Nucleus accumbens (tissue), 56 donors: ENCODE data around the gene SSH2.
A peak's percentile ranks its signal among the peaks of the same experiment; 100 is the strongest.
"Not testable (repeated sequence)": the region's sequence is repeated elsewhere in the genome, so short reads cannot be mapped to it uniquely, and the experiment has no call there.

ENCODE experiments used
- DNase-seq, 56 donors: peaks; one replicate each; lab custom pipeline; 2025; lab: John Stamatoyannopoulos, UW

The SSH2 gene

DNA sequence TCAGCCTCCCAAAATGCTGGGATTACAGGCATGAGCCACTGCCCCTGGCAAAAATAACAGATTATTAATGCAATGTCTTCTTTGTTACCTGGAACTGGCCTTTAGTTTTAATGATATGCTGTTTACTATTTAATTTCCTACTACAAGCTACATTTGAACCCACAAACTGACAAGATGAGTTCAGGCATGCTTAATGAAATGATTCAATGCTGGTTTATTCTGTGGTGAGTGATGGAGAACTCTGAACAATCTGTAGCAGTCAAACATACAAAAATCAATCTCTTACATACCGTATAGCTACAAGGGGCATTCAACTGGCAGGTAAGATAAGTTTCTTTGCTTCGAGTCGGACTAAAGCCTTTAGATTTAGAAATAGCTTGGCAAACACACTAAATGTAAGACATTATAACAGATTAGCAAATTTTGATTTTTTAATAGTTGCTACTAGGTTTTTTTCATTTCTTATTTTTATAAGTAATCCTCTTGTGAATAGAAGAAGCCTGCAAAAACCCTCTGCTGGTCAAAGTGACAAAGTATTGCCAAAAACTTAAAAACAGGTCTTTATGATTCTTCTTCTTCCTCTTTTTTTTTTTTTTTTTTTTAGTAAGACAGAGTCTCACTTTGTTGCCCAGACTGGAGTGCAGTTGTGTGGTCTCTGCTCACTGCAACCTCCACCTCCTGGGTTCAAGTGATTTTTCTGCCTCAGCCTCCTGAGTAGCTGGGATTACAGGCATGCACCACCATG lies 138.5 kb downstream of the SSH2 start:
- no peak for DNase-seq

DNA sequence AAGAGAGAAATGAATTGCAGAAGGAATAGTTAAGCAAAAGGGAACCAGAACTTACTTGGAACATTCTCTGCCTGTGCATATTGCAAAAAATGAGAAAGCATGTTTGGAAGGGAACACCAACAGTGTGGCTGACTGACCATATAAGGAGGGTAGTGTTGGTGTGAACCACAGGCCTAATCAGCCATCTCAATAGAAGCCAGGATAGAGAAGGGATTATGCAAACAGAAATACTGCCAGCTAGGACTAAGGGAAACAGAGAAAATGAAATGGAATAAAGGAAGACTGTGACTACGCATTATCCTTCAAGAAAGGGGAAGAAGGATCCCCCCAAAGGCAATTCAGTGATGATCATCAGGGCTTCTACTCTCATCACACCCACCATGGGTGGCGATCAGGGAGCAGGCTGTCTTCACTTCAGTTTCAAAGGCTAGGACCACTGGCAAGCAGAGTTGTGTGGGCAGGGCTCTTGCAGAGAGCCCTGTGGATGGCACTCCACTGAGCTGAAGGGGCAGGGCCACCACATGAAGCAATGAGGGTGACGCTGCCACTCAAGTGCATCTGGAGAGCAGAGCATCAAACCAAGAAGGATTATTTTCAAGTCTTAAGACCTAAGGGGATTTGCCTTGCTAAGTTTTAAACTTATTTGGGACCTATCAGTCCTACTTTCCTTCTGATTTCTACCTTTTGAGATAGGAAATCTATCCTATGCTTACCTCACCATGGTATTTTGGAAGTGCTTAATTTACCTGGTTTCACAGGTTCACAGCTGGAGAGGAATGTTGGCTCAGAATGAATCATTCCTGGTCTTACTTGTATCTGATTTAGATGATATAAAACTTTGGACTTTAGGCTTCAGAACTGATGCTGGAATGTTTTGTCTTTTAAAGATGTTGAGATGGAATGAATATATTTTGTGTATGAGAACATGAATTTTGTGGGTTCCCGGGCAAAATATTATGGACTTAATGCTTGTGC lies 140.5 kb downstream of the SSH2 start:
- no peak for DNase-seq

DNA sequence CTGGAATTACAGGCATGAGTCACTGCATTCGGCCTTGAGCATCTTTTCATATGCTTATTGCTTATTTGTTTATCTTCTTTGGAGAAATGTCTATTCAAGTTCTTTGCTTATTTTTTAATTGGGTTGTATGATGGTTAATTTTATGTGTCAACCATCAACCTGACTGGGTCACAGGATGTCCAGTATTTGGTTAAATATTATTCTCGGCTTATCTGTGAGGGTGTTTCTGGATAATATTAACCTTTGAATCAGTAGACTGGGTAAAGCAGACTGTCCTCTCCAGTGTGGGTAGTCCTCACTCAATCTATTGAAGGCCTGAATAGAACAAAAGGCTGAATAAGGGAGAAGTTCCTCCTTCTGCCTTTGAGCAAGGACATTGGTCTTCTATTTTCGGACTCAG lies 142.0 kb downstream of the SSH2 start:
- no peak for DNase-seq

DNA sequence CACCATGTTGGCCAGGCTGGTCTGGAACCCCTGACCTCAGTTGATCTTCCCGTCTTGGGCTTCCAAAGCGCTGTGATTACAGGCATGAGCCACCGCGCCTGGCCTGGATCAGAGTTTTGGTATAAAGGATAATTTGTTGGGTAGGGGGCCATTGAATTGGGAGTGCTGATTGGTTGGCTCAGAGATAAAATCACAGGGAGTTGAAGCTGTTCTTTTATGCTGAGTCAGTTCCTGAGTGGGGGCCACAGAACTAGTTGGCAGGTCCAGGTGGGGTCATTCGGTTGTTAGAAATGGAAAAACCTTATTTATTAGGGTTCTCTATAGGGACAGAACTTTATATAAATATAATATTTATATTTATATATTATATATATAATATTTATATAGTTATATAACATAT lies 147.1 kb downstream of the SSH2 start:
- DNase-seq = no peak

DNA sequence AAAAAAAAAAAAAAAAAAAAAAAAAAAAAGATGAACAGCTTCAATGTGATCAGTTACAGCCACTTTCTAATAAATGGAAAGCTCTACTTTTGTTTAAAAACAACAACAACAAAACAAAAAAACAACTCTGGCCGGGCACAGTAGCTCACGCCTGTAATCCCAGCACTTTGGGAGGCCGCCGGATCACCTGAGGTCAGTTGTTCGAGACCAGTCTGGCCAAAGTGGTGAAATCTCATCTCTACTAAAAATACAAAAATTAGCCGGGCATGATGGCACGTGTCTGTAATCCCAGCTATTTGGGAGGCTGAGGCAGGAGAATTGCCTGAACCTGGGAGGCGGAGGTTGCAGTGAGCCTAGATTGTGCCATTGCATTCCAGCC lies 150.2 kb downstream of the SSH2 start:
- not testable (repeated sequence) for DNase-seq

DNA sequence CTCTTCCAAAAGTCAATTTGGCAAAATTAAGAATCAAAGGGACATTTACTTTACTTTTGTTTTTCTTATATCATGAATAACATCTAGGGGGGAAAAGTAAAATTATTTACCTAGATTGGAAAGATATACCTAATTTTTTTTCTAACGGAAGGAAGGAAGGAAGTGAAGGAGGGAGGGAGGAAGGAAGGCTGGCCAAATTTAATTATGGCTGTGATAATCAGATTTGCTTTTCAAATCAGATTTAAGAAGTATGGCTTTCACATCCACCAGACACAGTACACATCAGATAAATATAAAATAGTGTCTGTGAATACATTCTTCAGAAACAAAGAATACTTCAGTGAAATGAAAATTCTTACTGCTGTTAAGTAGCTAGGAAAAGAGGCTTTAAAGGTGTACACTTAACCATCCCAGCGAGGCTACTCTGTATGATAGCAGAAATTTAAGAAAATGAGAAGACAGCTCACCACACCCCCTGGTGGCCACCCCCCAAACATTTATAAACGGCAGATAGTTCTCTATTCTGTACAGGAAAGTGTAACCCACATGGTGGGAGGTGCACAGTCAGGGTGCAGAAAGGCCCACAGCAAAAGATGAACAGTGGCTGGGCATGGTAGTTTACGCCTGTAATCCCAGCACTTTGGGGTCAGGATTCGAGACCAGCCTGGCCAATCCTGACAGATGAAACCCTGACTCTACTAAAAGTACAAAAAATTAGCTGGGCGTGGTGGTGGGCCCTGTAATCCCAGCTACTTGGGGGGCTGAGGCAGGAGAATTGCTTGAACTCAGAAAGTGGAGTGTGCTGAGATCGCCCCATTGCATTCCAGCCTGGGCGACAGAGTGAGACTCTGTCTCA lies 150.8 kb downstream of the SSH2 start:
- DNase-seq = peak in 50 of 56 donors; percentile 2 to 84 (median 50)

DNA sequence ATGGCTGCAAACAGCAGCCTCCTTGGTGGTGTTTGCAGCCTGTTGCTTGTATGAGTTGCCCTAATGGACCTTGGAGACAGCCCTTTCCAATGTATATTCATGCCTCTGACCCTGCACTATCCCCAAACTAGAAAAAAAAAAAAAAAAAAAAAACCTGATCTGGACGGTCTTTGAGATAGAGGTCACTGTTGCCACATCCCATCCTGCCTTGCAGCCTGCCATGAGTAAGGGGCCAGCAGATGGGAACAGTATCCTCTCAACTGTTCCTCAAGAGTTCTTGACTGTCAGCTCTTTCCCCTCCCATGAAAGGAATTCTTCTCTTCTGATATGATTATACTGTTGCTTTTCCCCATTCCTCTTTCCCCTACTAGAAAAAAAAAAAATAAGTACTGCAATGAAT lies 152.4 kb downstream of the SSH2 start:
- no peak for DNase-seq

DNA sequence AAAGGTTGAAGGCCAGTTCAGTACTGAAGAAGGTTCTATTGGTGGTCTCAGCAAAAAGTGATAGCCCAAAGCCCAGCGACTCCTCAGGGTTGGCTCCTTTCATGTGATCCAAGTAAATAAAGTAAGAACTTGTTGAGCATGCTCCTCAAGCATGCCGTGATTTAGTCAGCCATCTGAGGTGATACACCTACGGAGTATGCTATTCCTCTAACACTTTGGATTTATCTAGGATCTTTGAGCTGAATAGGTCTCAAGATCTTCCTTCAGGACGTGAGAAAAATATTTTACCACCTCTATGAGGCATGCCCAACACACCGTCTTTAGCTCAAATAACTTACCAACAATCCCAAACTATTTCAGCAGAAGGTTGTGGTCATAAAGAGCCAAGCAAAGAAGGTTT lies 154.0 kb downstream of the SSH2 start:
- no peak for DNase-seq

DNA sequence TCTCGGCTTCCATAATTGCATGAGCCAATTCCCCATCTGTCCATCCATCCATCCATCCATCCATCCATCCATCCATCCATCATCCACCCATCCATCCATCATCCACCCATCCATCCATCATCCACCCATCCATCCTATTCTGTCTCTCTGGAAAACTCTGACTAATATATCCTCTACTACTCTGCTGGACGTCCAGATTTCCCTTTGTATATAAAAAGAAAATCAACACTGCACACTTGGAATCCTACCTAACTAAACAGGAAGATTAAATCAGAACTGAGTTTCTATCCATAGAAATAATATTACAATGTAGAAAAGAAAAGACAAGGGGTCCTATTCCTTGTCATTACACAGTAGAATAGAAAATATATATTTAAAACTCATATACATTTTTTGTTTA lies 157.0 kb downstream of the SSH2 start:
- no peak for DNase-seq

DNA sequence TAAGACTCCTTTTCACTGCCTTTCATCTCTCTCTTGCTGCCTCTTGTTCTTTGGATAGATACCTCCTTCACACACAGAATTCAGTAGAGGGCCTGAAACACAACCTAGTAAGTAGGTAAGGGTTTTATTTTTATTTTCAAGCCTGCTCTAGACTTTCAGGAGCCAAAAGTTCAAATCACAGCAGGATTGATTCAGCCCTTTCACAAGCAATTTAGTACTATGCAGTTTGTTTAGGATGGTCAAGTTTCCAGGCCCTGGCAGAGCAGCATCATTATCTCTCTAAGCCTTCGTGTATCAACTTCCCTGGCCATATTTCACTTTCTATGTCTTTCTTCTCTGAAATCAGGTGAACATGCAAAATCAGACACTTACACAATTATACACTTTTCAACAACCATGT lies 158.5 kb downstream of the SSH2 start:
- DNase-seq = no peak

DNA sequence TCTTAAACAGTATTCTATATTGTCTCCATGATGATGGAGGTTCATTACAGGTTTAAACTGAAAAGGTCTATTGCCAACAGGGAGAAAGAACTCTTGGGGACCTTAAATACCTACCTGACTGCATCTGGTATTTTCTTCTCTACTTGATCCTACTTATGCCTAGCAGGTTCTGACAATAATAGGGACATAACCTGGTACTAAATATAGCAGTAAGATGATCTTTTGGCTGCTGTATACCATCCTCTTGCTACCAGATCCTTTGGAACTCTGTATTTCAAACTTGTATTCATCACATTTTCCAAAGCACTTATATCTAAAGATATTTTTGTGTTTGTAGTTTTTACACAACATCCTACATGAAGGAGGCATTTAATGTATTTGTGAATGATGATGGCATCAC lies 160.8 kb downstream of the SSH2 start:
- no peak for DNase-seq

DNA sequence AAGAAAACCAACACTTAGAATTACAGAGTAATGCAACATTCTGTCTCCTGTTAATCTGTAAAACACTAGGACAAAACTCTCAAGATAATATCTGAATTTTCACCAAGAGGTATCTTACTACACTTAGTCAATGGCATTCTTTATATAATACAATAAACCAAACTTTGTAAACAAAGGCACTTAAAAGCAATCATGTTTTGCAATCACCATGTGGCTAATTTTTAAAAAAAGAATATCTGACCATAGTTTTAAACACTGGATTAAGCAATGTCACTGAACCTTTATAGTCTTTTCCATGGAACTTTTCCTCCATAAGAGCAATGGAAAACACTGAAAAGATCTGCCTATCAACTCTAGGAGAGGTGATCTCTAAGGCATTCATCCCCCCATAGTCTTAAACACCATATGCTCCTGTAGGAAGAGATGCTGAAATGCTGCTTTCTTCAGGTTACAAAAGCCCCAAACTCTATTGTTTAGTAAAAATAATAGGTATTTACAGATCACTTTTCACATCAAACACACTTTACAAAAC lies 163.2 kb downstream of the SSH2 start:
- no peak for DNase-seq

DNA sequence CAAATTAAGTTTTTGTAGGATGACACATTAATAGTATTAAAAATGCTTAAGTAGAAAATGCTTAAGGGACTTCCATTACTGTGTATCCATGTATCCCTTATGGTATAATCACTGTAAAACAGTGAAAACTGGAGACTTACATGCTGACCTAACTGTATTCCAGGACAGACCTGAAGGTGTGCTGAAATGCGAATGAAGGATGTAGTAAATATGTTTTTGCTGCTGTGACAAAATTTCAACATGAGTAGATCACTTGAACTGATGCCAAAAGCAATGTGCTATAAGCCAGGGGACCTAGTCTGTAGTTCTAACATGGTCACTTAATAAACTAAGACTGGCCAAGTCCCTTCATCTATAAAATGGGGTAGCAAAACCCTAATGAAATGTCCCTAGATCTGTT lies 165.3 kb downstream of the SSH2 start:
- no peak for DNase-seq

DNA sequence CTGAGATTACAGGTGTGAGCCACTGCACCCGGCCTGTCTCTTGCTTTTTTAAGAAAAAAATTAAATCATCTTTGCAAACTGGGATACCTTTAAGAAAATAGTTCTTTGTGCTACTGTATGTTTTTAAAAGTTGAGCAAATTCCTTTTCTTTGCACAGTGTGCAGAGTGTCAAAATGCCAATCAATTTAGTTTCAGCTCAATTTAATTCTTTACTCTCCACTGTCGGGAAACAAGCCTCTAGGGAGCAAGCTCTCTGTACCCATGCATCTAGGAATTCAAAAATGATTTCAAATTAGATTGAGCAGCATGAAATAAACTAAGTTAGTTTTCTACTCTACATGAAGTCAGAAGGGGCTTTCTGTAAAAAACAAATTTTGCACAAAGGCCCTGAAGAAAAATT lies 165.8 kb downstream of the SSH2 start:
- DNase-seq = no peak

DNA sequence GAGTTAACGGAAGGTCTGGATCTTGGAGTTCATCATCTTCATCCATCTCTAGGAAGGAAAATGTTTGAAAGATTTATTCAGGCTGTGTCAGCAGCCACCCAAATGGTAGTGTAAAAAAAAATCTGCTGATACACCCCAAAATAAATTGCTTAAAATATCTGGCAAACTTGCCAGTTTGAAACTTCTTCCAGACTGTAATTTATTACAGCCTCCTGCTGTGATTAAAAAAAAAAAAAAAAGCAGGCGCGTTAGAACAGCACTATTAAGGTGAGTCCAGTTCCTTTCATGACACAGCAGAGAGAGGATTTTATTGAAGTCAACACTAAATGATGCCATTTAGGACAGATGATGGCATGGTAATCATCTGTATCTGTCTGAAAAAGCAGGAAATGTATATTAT lies 166.8 kb downstream of the SSH2 start:
- DNase-seq = no peak

DNA sequence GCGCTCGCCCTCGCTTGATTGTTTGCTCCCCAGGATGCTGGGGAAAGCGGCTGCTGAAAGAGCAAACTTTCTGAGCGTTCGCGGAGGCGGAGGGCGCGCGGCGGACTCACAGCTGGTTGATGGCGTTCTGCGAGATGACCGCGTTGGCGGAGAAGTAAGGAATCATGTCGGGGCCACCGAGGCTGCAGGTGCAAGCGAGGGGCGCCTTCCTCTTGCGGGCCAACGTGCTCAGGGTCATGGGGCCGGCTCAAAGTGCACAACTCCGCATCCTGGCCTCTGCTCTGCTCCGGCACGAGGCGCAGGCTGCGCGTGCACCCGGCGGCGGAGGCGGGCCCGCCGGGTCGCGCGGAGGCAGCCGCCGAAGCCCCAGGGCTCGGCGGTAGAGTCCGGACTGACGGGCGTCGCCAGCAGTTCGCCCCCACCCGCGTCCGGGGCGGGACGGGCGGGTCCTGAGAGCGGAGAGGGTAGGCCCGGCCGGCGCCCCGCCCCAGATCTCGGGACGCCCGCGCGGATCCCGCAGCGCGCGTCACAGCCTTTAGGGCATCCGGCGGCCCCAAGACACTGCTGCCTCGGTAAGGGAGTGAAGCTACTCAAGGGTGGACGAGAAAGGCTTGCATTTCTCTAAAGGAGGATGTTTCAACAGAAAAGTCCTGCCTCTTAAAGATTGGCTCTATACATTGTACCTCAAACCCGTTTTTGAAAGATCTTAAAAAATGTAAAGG lies 168.8 kb downstream of the SSH2 start:
- DNase-seq = peak in 52 of 56 donors; percentile 19 to 89 (median 65)

DNA sequence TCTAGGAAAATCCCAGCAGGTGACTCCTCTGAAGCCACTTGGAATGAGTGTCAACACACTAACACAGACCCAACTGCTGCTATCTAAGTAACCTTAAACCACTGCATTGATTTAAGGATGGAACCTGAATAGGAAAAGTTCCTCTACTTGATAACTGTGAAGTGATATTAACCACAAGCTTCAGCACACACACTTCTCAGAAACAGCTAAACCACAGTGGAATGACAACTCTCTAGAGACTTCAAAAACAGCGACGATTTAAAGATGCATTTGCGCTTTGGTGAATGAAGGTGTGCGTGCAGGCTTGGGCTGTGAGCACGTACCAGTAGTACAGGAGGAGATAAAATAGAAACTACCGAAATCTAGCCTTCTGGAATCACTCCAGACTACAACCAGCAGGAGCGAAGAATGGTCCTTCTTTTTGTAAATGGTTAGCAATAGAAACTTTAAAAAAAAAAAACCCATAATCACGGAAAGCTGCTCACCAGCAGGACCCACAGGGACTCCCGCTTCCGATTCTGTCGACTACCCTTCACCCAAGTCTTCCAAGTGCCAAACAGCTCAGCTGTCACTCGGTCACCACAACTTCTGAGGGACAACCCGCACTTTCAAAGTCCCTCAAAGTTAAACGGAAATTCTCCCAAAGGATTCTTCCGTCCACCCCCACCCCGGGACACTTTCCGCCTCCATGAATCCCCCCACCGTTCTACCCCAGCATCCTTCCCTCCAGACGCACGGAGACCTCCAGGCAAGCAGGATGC lies 169.6 kb downstream of the SSH2 start:
- peak in 8 of 56 donors; percentile 30 to 59 (median 45) for DNase-seq

DNA sequence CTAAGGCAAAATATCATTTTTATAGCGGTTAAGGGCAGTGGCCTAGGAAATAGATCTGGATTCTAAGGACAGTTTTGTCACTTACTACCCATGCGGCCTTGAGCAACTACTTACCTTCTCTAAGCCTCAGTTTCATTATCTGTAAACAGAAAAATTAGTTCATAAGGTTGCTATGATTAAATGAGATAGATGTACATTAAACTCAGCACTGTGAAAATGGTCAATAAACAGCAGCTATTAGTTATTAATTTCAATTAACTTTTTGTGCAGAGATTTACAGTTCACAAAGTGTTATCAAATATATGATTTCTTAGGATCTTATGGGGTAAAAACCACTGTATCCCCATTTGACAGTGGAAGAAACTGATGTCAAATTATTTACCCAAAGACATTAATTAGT lies 171.8 kb downstream of the SSH2 start:
- DNase-seq = no peak

DNA sequence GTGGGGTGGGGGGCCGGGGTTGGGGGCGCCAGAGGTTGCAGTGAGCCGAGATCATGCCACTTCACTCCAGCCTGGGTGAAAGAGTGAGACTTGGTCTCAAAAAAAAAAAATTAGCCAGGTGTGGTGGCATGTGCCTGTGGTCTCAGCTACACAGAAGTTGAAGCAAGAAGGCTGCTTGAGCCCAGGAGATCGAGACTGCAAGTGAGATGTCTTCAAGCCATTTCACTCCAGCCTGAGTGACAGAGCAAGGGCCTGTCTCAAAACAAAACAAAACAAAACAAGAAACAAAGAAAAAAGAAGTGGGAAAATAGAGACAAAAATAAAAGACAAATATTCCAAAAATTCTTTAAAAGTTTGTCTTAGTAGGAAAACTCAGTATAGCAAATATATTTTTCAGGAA lies 172.2 kb downstream of the SSH2 start:
- no peak for DNase-seq
